ENCODE measurements around the gene KIF6.

DNA sequence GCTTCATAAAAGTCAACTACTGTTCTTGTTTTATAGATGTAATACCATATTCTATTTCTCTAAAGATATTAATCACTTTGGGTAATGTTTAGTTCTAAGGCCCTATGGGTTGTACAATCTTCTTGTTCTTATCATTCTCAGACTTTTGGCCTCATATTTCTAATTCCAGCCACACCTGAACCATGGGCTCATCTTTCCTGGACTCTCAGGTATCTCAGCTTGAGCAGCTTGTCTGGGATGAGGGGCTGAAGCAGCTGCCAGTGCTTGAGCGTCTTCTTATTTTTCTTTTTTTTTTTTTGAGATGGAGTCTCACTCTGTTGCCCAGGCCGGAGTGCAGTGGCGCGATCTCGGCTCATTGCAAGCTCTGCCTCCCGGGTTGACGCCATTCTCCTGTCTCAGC lies 150.2 kb downstream of the KIF6 start:
- TF ChIP-seq, protein P1, sequence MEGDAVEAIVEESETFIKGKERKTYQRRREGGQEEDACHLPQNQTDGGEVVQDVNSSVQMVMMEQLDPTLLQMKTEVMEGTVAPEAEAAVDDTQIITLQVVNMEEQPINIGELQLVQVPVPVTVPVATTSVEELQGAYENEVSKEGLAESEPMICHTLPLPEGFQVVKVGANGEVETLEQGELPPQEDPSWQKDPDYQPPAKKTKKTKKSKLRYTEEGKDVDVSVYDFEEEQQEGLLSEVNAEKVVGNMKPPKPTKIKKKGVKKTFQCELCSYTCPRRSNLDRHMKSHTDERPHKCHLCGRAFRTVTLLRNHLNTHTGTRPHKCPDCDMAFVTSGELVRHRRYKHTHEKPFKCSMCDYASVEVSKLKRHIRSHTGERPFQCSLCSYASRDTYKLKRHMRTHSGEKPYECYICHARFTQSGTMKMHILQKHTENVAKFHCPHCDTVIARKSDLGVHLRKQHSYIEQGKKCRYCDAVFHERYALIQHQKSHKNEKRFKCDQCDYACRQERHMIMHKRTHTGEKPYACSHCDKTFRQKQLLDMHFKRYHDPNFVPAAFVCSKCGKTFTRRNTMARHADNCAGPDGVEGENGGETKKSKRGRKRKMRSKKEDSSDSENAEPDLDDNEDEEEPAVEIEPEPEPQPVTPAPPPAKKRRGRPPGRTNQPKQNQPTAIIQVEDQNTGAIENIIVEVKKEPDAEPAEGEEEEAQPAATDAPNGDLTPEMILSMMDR (IDR thresholded peaks at IDR 0.05): no peak
- TF ChIP-seq POLR2A (IDR thresholded peaks at IDR 0.05): no peak
